NCI-H2227 treated with DMSO at 0.1 percent for 48 hours (cell line): ENCODE results near the gene OR8B12.

Source experiments
- DNase-seq: peaks from one replicate; lab custom pipeline; 2025; lab: John Stamatoyannopoulos, UW

The OR8B12 gene

GRCh38 chr11:124543554-124543953 is at the start of gene OR8B12:
Gene OR8B12 (minus strand): TSS chr11:124543654. CDS start chr11:124543654, 0 bp downstream.
- DNase-seq, result no peak

- DNase-seq, result no peak
These were observed 49.2 kb upstream of the OR8B12 start for GRCh38 chr11:124592627-124593026.

- DNase-seq, result no peak
These were observed 48.0 kb upstream of the OR8B12 start for GRCh38 chr11:124591430-124591829.

- peak; percentile 9 for DNase-seq
These were observed 42.9 kb upstream of the OR8B12 start for GRCh38 chr11:124586238-124586860.

GRCh38 chr11:124584681-124585372 is 41.4 kb upstream of the OR8B12 start:
- no peak for DNase-seq

- DNase-seq, result no peak
These were observed 40.3 kb upstream of the OR8B12 start for GRCh38 chr11:124583781-124584180.

GRCh38 chr11:124582565-124582964 is 39.1 kb upstream of the OR8B12 start:
- no peak for DNase-seq

GRCh38 chr11:124581817-124582216 is 38.4 kb upstream of the OR8B12 start:
- DNase-seq, result no peak

GRCh38 chr11:124578761-124579160 is 35.3 kb upstream of the OR8B12 start:
- no peak for DNase-seq

- DNase-seq, result no peak
These were observed 34.4 kb upstream of the OR8B12 start for GRCh38 chr11:124577716-124578427.

GRCh38 chr11:124570160-124570559 is 26.7 kb upstream of the OR8B12 start:
- no peak for DNase-seq

- no peak for DNase-seq
These were observed 26.2 kb upstream of the OR8B12 start, which contains the start of gene OR8A1 for GRCh38 chr11:124569697-124570096. Gene OR8A1 (plus strand): TSS chr11:124569997. CDS start chr11:124570120, 123 bp downstream.

GRCh38 chr11:124556828-124557227 is 13.4 kb upstream of the OR8B12 start:
- no peak for DNase-seq

- no peak for DNase-seq
These were observed 8.5 kb upstream of the OR8B12 start for GRCh38 chr11:124551987-124552386.

GRCh38 chr11:124551189-124551588 is 7.7 kb upstream of the OR8B12 start:
- DNase-seq, result no peak

- DNase-seq, result no peak
These were observed 309 bp downstream of the OR8B12 start for GRCh38 chr11:124543145-124543544.

GRCh38 chr11:124541204-124541603 is 2.2 kb downstream of the OR8B12 start:
- no peak for DNase-seq

- DNase-seq, result no peak
These were observed 5.4 kb downstream of the OR8B12 start for GRCh38 chr11:124538019-124538418.

GRCh38 chr11:124536520-124536919 is 6.9 kb downstream of the OR8B12 start:
- no peak for DNase-seq

- DNase-seq, result no peak
These were observed 7.8 kb downstream of the OR8B12 start for GRCh38 chr11:124535552-124536232.

GRCh38 chr11:124534051-124534450 is 9.4 kb downstream of the OR8B12 start:
- DNase-seq, result no peak

- DNase-seq, result no peak
These were observed 9.8 kb downstream of the OR8B12 start for GRCh38 chr11:124533626-124534025.

- DNase-seq, result no peak
These were observed 23.0 kb downstream of the OR8B12 start for GRCh38 chr11:124520550-124520854.
